GM12801 (cell line): ENCODE results near the gene C16orf95.

ENCODE experiments used
- TF ChIP-seq, protein P1 (sequence below): IDR thresholded peaks from one replicate; pipeline ENCODE4 v1.5.1; 2011; ENCODE audit warnings: control low read depth; ENCODE audit not compliant: insufficient read length; ENCODE audit errors: extremely low read depth

C16orf95 gene

GRCh38 chr16:87344931-87345631 lies 27.9 kb upstream of the C16orf95 start:
- TF ChIP-seq, protein P1, sequence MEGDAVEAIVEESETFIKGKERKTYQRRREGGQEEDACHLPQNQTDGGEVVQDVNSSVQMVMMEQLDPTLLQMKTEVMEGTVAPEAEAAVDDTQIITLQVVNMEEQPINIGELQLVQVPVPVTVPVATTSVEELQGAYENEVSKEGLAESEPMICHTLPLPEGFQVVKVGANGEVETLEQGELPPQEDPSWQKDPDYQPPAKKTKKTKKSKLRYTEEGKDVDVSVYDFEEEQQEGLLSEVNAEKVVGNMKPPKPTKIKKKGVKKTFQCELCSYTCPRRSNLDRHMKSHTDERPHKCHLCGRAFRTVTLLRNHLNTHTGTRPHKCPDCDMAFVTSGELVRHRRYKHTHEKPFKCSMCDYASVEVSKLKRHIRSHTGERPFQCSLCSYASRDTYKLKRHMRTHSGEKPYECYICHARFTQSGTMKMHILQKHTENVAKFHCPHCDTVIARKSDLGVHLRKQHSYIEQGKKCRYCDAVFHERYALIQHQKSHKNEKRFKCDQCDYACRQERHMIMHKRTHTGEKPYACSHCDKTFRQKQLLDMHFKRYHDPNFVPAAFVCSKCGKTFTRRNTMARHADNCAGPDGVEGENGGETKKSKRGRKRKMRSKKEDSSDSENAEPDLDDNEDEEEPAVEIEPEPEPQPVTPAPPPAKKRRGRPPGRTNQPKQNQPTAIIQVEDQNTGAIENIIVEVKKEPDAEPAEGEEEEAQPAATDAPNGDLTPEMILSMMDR = no peak

- TF ChIP-seq, protein P1 = no peak
Observed at GRCh38 chr16:87344165-87344930, 27.2 kb upstream of the C16orf95 start.

DNA sequence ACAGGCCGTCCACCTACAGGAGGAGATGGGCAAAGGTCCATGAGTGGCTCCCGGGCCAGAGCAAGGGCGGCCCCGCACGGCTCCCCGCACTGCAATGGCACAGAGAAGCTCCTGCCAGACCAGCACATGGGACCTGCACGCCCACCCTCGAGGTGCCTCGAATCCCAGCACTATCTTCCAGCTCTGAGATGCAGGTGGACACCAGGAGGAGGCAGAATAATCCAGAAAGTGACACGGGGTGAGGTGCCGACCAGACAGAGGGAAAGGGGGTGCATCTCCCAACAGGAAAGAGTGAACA lies 26.5 kb upstream of the C16orf95 start:
- TF ChIP-seq, protein P1 = no peak

GRCh38 chr16:87342978-87343752 lies 26.0 kb upstream of the C16orf95 start:
- TF ChIP-seq, protein P1 = no peak

DNA sequence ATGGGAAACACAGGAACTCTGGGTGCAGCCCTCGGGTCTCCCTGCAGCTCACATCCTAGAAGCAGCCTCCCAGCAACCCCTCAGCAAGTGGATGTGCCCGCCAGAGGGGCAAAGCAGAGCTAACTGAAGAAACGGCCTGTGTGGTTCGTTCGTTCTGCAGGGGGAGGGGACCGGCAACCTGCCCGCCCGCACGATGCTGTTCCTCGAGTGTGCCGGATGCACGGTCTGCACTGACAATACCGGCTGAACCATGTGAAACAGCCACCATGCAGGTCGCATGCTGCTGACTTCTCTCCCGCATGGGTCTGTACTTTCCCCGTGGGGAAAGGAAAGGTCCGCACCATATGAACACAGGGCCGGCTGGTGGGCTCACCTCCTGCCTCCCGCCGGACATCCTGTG lies 25.3 kb upstream of the C16orf95 start:
- TF ChIP-seq, protein P1 = no peak

DNA sequence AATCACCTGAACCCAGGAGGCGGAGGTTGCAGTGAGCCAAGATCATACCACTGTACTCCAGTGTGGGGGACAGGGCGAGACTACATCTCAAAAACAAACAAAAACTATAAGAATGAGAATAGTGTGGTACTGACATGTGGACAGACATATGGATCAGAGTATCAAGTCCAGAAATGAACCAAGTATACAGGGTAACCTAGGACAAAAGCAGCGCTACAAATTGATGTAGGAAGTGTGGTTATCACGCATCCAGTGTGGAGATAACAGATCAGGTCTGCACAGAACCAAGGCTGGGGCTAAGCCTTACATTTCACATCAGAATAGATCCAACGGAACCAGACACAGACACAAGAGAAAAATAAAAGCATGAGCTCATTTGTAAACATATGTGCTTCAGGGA lies 23.0 kb upstream of the C16orf95 start:
- TF ChIP-seq, protein P1 = no peak

GRCh38 chr16:87339086-87339723 lies 22.0 kb upstream of the C16orf95 start:
- TF ChIP-seq, protein P1 = no peak
